Vagina (tissue), 2 donors: Measurements from ENCODE around the gene CYP3A4. TPM values are rescaled to one million over a fixed set of nuclear protein-coding genes. Genes with fewer than 3 reads are reported as not detected.
"Not testable (repeated sequence)": the region's sequence is repeated elsewhere in the genome, so short reads cannot be mapped to it uniquely, and the experiment has no call there.

Experiments used
- DNase-seq, 2 donors: peaks; one replicate each; pipeline ENCODE4 v3.0.0-alpha.2; 2017; ENCODE audit errors: extremely low spot score in 2 of 2
- H3K27ac ChIP-seq: fragments of 200-600 bp; sonication (generic); one replicate; pipeline ENCODE4 v1.5.1; 2019
- H3K27me3 ChIP-seq: fragments of 200-600 bp; sonication (generic); one replicate; pipeline ENCODE4 v1.5.1; 2019
- H3K36me3 ChIP-seq, 2 donors: fragments of 200-600 bp; sonication (generic); one replicate each; pipeline ENCODE4 v1.5.1; 2017 to 2019
- H3K4me1 ChIP-seq: fragments of 200-600 bp; sonication (generic); one replicate; pipeline ENCODE4 v1.5.1; 2019
- H3K4me3 ChIP-seq, 2 donors: fragments of 200-600 bp; sonication (generic); 1 replicate in 1 of 2; 2 replicates in 1 of 2; pipeline ENCODE4 v1.5.1; 2016 to 2019
- H3K9me3 ChIP-seq: fragments of 200-600 bp; sonication (generic); one replicate; pipeline ENCODE4 v1.5.1; 2019
- POLR2A ChIP-seq, 2 donors: fragments of 450-650 bp; IDR thresholded peaks; one replicate each; pipeline ENCODE4 v1.6.1; 2017; ENCODE audit warnings: antibody characterized with exemption in 2 of 2, mild to moderate bottlenecking in 2 of 2, moderate library complexity in 2 of 2
- POLR2AphosphoS5 ChIP-seq, 2 donors: sonication (generic); formaldehyde crosslinking; IDR thresholded peaks; one replicate each; pipeline ENCODE4 v1.9.0; 2017; ENCODE audit warnings: antibody characterized with exemption in 2 of 2, mild to moderate bottlenecking in 2 of 2, low read depth in 1 of 2; ENCODE audit not compliant: insufficient read depth in 1 of 2
- intact Hi-C: fragments of 100-400 bp; cut with DNase I; formaldehyde crosslinking; loops from one replicate; pipeline ENCODE4 v1.15.1; 2023
- total RNA-seq: library from RNA; depleted of rRNA; stranded (reverse); fragments of >200 nt; gene quantifications from one replicate; pipeline ENCODE4 v1.2.3, GENCODE V29; 2016
- TF ChIP-seq, protein P1 (sequence below), 3 experiments: fragments of 450-650 bp in 2 of 3; fragments of 200-600 bp in 1 of 3; sonication (generic) in 1 of 3; IDR thresholded peaks; one replicate each; pipeline ENCODE4 v1.5.1; 2017 to 2019; ENCODE audit warnings: antibody characterized with exemption in 3 of 3, mild to moderate bottlenecking in 2 of 3, moderate library complexity in 2 of 3

Gene CYP3A4
- total RNA-seq, 1 donor from 2014 or later, result not detected

DNA sequence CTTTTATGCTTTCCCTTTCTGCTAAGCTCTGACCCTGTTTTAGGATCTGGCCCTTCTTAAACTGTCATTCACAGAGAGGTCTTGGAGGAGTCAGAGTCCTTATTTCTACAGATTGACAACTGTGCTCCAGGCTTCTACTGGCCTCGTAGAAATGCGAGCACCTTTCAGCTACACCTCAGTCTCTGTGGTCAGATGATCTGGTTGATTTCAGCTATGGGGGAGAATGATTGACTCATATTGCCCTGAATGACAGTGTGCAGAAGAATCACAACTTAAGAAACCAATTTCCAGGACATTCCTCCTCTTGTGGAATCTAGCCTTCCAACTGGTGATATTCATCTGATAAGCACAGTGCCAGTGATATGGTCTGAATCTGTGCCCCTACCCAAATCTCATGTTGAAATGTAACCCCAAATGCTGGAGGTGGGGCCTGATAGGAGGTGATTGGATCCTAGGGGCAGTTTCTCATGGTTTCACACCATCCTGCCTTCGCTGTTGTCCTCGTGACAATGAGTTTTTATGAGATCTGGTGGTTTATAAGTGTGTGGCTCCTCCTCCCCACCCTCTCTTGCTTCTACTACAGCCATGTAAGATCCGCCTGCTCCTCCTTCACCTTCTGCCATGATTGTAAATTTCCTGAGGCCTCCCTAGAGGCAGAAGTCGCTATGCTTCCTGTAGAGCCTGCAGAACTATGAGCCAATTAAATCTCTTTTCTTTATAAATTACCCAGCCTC lies 35.0 kb downstream of the CYP3A4 start:
- no peak overlapping the region for H3K4me3 ChIP-seq
- H3K9me3 ChIP-seq, result no peaks in the 10 kb centered on the region
- no peaks in the 10 kb centered on the region for H3K27me3 ChIP-seq
- no peak overlapping the region for H3K27ac ChIP-seq
- no peaks in the 10 kb centered on the region for H3K4me1 ChIP-seq
- intact Hi-C loops, result no loop called here
- no peak for TF ChIP-seq POLR2AphosphoS5 (IDR thresholded peaks at IDR 0.05; ENCODE audit: insufficient read depth in 1 of 2, low read depth in 1 of 2)
- TF ChIP-seq POLR2A (IDR thresholded peaks at IDR 0.05), result no peak
- TF ChIP-seq, protein P1, sequence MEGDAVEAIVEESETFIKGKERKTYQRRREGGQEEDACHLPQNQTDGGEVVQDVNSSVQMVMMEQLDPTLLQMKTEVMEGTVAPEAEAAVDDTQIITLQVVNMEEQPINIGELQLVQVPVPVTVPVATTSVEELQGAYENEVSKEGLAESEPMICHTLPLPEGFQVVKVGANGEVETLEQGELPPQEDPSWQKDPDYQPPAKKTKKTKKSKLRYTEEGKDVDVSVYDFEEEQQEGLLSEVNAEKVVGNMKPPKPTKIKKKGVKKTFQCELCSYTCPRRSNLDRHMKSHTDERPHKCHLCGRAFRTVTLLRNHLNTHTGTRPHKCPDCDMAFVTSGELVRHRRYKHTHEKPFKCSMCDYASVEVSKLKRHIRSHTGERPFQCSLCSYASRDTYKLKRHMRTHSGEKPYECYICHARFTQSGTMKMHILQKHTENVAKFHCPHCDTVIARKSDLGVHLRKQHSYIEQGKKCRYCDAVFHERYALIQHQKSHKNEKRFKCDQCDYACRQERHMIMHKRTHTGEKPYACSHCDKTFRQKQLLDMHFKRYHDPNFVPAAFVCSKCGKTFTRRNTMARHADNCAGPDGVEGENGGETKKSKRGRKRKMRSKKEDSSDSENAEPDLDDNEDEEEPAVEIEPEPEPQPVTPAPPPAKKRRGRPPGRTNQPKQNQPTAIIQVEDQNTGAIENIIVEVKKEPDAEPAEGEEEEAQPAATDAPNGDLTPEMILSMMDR (IDR thresholded peaks at IDR 0.05), result no peak
- no peak for DNase-seq
- H3K36me3 ChIP-seq, result no peaks in the 10 kb centered on the region

DNA sequence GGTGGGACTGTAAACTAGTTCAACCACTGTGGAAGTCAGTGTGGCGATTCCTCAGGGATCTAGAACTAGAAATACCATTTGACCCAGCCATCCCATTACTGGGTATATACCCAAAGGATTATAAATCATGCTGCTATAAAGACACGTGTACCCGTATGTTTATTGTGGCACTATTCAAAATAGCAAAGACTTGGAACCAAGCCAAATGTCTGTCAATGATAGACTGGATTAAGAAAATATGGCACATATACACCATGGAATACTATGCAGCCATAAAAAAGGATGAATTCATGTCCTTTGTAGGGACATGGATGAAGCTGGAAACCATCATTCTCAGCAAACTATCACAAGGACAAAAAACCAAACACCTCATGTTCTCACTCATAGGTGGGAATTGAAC lies 37.1 kb downstream of the CYP3A4 start:
- H3K9me3 ChIP-seq, H3K27ac ChIP-seq, H3K36me3 ChIP-seq, H3K4me3 ChIP-seq, intact Hi-C loops, DNase-seq, H3K27me3 ChIP-seq, H3K4me1 ChIP-seq: not testable (repeated sequence)

DNA sequence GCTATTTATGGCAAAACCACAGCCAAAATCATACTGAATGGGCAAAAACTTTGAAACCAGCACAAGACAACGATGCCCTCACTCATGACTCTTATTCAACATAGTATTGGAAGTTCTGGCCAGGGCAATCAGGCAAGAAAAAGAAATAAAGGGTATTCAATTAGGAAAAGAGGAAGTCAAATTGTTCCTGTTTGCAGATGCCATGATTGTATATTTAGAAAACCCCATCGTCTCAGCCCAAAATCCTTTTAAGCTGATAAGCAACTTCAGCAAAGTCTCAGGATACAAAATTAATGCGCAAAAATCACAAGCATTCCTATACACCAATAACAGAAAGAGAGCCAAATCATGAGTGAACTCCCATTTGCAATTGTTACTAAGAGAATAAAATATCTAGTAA lies 38.6 kb downstream of the CYP3A4 start:
- H3K27me3 ChIP-seq, H3K9me3 ChIP-seq, H3K27ac ChIP-seq, H3K4me1 ChIP-seq, H3K36me3 ChIP-seq, intact Hi-C loops, DNase-seq, H3K4me3 ChIP-seq: not testable (repeated sequence)

DNA sequence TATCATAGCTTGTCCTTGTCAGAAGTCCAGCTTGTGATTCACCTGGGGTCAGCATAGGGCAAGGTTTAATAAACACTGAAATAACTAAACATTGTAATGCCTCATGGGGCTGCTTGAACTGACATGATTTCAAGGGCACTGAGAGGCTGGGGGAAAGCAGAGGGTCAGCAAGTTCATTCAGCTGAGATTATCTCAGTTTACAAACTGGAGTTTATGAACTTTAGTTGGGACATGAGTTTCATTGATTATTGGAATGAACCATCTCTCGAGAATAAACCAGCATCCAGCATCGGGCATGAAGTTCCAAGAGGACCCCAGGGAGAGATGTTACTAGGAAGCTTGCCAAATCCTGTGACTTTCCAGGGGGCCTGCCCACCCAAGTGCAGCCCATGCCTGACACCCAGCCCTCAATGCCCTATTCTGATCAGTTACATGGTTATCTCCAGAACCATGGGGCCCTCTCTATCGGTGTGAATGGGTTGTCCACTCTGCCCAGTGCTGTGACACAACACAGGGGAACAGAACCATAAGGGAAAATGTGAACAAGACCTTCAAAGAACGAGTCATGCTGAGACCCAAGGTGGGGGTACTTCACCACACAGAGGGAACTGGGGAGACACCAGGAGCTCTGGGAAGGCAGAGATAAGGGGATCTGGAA lies 41.1 kb downstream of the CYP3A4 start:
- no peak overlapping the region for H3K27ac ChIP-seq
- no peaks in the 10 kb centered on the region for H3K4me1 ChIP-seq
- intact Hi-C loops, result no loop called here
- DNase-seq, result no peak
- TF ChIP-seq, protein P1 (IDR thresholded peaks at IDR 0.05), result no peak
- no peak for TF ChIP-seq POLR2A (IDR thresholded peaks at IDR 0.05)
- TF ChIP-seq POLR2AphosphoS5 (IDR thresholded peaks at IDR 0.05; ENCODE audit: insufficient read depth in 1 of 2, low read depth in 1 of 2), result no peak
- no peaks in the 10 kb centered on the region for H3K27me3 ChIP-seq
- H3K4me3 ChIP-seq, result no peak overlapping the region
- H3K36me3 ChIP-seq, result no peaks in the 10 kb centered on the region
- H3K9me3 ChIP-seq, result no peaks in the 10 kb centered on the region

DNA sequence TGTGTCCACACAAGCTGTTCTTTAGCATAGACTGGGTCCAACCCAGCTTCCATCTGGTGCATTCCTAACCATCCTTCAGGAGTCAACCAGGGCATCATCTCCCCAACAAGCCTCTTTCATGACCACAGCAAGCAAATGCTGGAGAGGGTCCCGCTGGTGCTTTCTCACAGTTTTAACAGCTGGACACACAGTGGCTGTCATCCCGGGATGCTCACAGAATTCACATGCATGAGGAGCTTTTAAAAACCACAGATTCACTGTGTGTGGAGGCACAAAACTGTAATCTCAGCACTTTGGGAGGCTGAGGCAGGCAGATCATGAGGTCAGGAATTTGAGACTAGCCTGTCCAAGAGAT lies 42.6 kb downstream of the CYP3A4 start:
- intact Hi-C loops, result no loop called here
- H3K36me3 ChIP-seq, result no peaks in the 10 kb centered on the region
- no peak overlapping the region for H3K27ac ChIP-seq
- no peak for DNase-seq
- TF ChIP-seq, protein P1 (IDR thresholded peaks at IDR 0.05), result no peak
- no peak for TF ChIP-seq POLR2A (IDR thresholded peaks at IDR 0.05)
- TF ChIP-seq POLR2AphosphoS5 (IDR thresholded peaks at IDR 0.05; ENCODE audit: insufficient read depth in 1 of 2, low read depth in 1 of 2), result no peak
- no peaks in the 10 kb centered on the region for H3K27me3 ChIP-seq
- H3K9me3 ChIP-seq, result no peaks in the 10 kb centered on the region
- peaks cover 5% of the 10 kb centered on the region for H3K4me1 ChIP-seq
- no peak overlapping the region for H3K4me3 ChIP-seq
